ENCODE measurements around the gene THADA.

DNA sequence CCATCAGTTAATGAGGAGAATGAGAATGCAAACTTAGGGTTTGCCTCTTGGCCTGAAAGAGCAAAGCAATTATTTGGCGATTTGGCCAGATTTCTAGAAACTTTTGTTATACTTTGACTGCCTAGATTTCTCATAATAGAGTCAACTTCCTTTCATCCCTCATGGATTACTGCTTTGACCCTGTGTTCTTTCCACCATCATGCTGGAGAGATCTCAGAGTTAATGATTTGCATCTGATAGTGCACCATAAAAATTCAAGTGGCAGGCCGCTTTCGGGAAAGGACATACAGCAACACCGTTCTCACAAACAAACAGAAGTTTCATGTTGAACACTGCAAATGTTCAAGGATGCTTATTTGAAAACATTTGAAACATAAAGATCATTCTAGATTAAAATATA, 225.7 kb downstream of the THADA start:
- TF ChIP-seq CTCF (IDR thresholded peaks at IDR 0.05; ENCODE audit: low read depth, low read length) (no peak), EZH2phosphoT487 (IDR thresholded peaks at IDR 0.05; ENCODE audit: low read depth) (no peak)
